Activated CD4-positive, alpha-beta T cell treated with anti-CD3 and anti-CD28 coated beads, Interleukin-2, amount 10 ng/mL, durations not matched to agents 24 days and 14 days (primary cell): Measurements from ENCODE around the gene ADCY3. TPM values are rescaled to one million over a fixed set of nuclear protein-coding genes. Genes with fewer than 3 reads are reported as not detected.

ENCODE experiments used
- DNase-seq: peaks from one replicate; pipeline ENCODE4 v3.0.0; 2022
- H3K27ac Mint-ChIP-seq: one replicate; pipeline ENCODE4 v1.8.0; 2022; ENCODE audit warnings: mild to moderate bottlenecking, mixed read lengths
- H3K27me3 Mint-ChIP-seq: one replicate; pipeline ENCODE4 v1.8.0; 2022; ENCODE audit warnings: mixed read lengths
- H3K36me3 Mint-ChIP-seq: one replicate; pipeline ENCODE4 v1.8.0; 2022; ENCODE audit warnings: low read depth, mild to moderate bottlenecking, mixed read lengths
- H3K4me1 Mint-ChIP-seq: one replicate; pipeline ENCODE4 v1.8.0; 2021; ENCODE audit warnings: mixed read lengths
- H3K4me3 Mint-ChIP-seq: one replicate; pipeline ENCODE4 v1.8.0; 2022; ENCODE audit warnings: mild to moderate bottlenecking, moderate library complexity, mixed read lengths
- H3K9me3 Mint-ChIP-seq: one replicate; pipeline ENCODE4 v1.8.0; 2021; ENCODE audit warnings: mixed read lengths
- intact Hi-C: fragments of 100-400 bp; cut with micrococcal nuclease; formaldehyde crosslinking; loops from one replicate; pipeline ENCODE4 v1.15.1; 2023
- total RNA-seq: library from RNA; stranded (reverse); gene quantifications from 2 replicates; pipeline ENCODE4 v1.2.3, GENCODE V29; 2022

Gene ADCY3
- total RNA-seq, 1 donor from 2014 or later = 108 TPM

DNA sequence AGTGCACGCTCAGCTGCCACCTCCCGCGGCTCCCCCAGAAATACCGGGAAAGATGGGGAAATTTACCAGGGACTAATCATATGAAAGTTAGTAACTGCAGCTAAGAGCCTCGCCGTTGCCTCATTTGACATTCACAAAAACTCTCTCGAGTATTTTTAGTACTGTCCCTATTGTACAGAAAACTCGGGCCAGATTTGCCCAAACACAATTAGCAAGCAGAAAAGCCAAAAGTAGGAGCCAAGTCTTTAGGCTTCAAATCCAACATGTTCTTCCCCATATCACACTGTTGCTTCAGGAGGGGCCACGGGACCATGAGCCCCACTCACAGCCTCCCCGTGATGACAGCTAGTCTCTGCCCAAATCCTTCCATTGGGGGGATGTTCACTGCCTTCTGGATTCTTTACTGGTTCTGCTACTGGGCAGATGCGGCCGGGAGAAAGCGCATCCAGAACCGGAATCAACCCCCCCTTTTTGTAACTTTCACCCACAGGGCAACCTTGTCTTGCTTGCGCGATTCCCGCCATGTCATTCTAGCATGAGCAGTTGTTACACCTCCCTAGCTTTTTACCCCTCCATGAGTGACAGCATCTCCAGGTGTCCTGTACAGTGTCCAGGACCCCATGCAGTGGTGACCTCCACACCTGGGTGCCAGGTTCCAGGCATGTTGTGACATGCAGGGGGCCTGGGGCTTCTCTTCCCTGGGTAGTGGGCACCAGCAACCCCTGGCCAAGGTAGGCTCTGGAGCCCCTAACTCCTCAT is 91.6 kb downstream of the ADCY3 start:
- Mint-ChIP-seq H3K27me3 (no peaks in the 10 kb centered on the region), H3K9me3 (no peaks in the 10 kb centered on the region), H3K36me3 (peaks cover 32% of the 10 kb centered on the region), H3K4me1 (peaks cover 23% of the 10 kb centered on the region), H3K4me3 (no peak overlapping the region), H3K27ac (no peak overlapping the region)
- intact Hi-C loops = loop anchor here (5.0 kb wide), 2 partner anchors 94 to 144 kb away; partner anchors contain the start of genes ADCY3 and DNAJC27
- no peak for DNase-seq

GRCh38 chr2:24827321-24828237 is 92.5 kb downstream of the ADCY3 start:
- H3K9me3 Mint-ChIP-seq = no peaks in the 10 kb centered on the region
- H3K36me3 Mint-ChIP-seq = peaks cover 33% of the 10 kb centered on the region
- intact Hi-C loops = loop anchor here (1.0 to 5.0 kb wide), 9 partner anchors 35 to 417 kb away; partner anchors contain the start of genes ADCY3, CENPO, DNAJC27 and NCOA1
- peak; percentile 92 for DNase-seq
- H3K4me1 Mint-ChIP-seq = peaks cover 23% of the 10 kb centered on the region
- H3K27me3 Mint-ChIP-seq = no peaks in the 10 kb centered on the region
- no peak overlapping the region for H3K4me3 Mint-ChIP-seq
- peak overlapping the region; percentile 93 for H3K27ac Mint-ChIP-seq

DNA sequence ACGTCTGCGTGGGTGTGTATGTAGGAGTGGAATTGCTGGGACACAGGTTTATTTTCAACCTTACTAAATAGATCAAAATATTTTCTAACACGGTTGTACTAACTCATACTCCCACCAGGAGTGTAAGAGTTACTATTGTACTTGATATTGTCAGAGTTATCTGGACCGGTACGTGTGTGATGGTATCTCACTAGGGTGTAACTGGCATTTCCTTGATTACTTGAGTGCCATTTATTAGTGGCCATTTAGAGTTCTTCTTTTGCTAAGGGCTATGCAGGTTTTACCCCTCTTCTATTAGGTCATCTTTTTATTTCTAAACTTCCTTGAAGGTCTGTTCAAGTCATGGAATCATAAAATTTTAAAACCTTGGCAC is 93.3 kb downstream of the ADCY3 start:
- Mint-ChIP-seq H3K27me3 (no peaks in the 10 kb centered on the region), H3K36me3 (peaks cover 41% of the 10 kb centered on the region), H3K4me3 (no peak overlapping the region), H3K9me3 (no peaks in the 10 kb centered on the region), H3K4me1 (peaks cover 23% of the 10 kb centered on the region), H3K27ac (peak overlapping the region; percentile 93)
- intact Hi-C loops = loop anchor here (1.0 to 5.0 kb wide), 9 partner anchors 34 to 416 kb away; partner anchors contain the start of genes ADCY3, CENPO, DNAJC27 and NCOA1
- no peak for DNase-seq

- H3K4me1 Mint-ChIP-seq = peaks cover 23% of the 10 kb centered on the region
- H3K36me3 Mint-ChIP-seq = peaks cover 47% of the 10 kb centered on the region
Observed at GRCh38 chr2:24825883-24826772, 93.9 kb downstream of the ADCY3 start.

GRCh38 chr2:24824966-24825882 is 94.8 kb downstream of the ADCY3 start:
- intact Hi-C loops = loop anchor here (5.0 kb wide), 2 partner anchors 97 to 147 kb away; partner anchors contain the start of genes ADCY3 and DNAJC27
- Mint-ChIP-seq H3K9me3 (no peaks in the 10 kb centered on the region), H3K4me3 (no peak overlapping the region), H3K27me3 (no peaks in the 10 kb centered on the region), H3K36me3 (peaks cover 54% of the 10 kb centered on the region), H3K27ac (peak overlapping the region; percentile 93), H3K4me1 (peaks cover 23% of the 10 kb centered on the region)
- DNase-seq = peak; percentile 75

More at GRCh38 chr2:24825883-24826772, 93.9 kb downstream of the ADCY3 start:
- Mint-ChIP-seq H3K4me3 (peak overlapping the region; percentile 49), H3K27me3 (no peaks in the 10 kb centered on the region), H3K27ac (peak overlapping the region; percentile 93), H3K9me3 (no peaks in the 10 kb centered on the region)
- intact Hi-C loops = loop anchor here (2.0 to 5.0 kb wide), 6 partner anchors 33 to 335 kb away; partner anchors contain the start of genes ADCY3, CENPO, DNAJC27 and NCOA1
- peak; percentile 64 for DNase-seq

DNA sequence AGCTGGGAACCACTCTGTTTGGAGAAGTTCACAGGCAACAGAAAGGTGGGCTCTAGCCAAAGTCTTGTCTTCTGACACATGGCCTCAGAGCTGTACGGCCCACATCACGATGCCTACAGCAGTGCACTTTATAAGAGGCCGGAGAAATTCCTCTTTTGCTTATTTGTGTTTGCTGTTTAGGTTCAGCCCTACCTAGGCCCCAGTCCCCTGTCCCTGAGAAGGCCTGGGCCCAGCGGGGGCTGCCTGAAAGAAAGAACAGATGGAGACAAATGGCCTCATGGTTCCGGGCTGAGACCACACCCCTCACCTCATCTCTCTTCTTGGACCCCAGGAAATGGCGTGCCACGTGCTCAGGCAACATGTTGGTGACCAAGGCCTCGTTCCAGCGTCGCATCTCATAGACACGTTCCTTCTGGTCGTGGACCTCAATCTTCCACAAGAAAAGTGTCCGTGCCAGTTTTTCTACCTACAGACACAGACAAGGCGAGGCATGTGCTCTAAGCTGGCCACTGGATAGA is 95.9 kb downstream of the ADCY3 start:
- Mint-ChIP-seq H3K27ac (no peak overlapping the region), H3K9me3 (no peaks in the 10 kb centered on the region), H3K27me3 (no peaks in the 10 kb centered on the region), H3K4me1 (peaks cover 23% of the 10 kb centered on the region), H3K36me3 (peaks cover 62% of the 10 kb centered on the region), H3K4me3 (no peak overlapping the region)
- intact Hi-C loops = no loop called here
- no peak for DNase-seq

DNA sequence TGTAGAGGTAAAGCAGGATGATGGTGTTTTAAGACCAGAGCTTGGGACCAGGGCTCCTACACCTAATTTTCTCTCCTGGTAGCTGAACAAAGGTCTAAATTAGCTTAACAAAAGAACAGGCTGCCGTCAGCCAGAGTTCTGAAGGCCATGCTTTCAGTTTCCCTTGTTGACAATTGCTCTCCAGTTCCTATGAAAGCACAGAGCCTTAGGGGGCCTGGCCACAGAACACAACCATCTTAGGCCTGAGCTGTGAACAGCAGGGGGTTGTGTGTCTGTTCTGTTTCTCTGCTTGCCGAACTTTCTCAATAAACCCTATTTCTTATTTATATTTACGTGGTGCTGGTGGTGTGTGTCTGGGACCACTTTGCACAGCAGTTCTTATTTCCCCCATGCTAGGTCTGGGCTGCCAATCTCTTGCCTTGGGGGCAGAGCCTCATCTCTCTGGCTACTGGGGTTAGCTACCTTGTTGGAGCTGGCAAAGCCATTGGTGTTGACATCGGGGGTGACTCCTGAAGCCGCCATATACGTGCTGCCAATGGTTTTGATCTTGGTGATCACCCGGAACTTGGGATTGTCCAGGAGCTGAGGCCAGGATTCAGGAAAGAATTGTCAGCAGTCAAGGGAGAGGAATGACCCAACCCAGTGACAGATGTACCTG is 97.9 kb downstream of the ADCY3 start:
- Mint-ChIP-seq H3K4me3 (no peak overlapping the region), H3K9me3 (no peaks in the 10 kb centered on the region), H3K4me1 (peaks cover 18% of the 10 kb centered on the region), H3K27ac (no peak overlapping the region), H3K27me3 (no peaks in the 10 kb centered on the region), H3K36me3 (peaks cover 72% of the 10 kb centered on the region)
- intact Hi-C loops = no loop called here
- DNase-seq = no peak

DNA sequence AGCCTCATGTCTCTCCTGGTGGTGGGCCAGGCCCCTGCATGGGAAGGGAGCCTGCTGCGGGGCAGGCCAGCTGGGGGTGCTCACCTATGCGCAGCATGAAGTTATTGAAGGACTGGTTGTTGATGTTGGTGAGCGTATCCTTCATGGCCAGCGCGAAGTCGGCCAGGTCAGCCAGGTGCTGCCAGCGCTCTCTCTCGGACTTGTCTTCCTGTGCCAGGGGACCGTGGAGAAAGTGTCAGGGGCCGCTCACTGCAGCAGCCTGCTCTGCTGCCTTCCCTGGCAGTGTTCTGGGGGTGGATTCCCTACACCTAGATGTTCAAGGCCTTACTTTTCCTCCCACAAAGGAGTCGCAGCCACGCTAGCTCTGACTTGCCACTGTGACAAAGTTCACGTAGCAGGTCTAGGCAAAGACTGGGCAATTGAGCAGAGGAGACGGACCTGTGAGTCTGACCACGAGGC is 98.6 kb downstream of the ADCY3 start:
- no peak for DNase-seq
- Mint-ChIP-seq H3K36me3 (peaks cover 75% of the 10 kb centered on the region), H3K27me3 (no peaks in the 10 kb centered on the region), H3K27ac (no peak overlapping the region), H3K4me1 (peaks cover 13% of the 10 kb centered on the region), H3K4me3 (no peak overlapping the region), H3K9me3 (no peaks in the 10 kb centered on the region)
- intact Hi-C loops = no loop called here

- Mint-ChIP-seq H3K4me3 (no peak overlapping the region), H3K36me3 (peaks cover 75% of the 10 kb centered on the region), H3K9me3 (no peaks in the 10 kb centered on the region), H3K4me1 (peaks cover 6% of the 10 kb centered on the region), H3K27me3 (no peaks in the 10 kb centered on the region), H3K27ac (peak overlapping the region; percentile 31)
- intact Hi-C loops = no loop called here
- no peak for DNase-seq
Observed at GRCh38 chr2:24820598-24821432, 99.2 kb downstream of the ADCY3 start.

DNA sequence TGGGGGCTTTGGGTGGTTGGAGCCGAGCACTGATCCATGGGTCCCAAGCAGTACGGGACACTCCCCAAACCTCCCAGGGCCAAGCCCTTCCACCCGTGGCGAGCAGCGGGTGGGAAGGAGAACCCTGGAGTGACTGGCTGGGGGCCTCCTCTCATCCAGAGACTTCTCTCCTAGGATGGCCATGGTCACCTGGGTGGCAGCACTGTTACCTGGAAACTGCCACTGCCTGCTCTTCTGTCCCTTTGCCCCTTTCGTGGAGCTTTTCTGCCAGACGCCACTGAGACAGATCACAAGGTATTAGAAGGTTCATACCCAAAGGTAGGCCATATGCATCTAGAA is 99.9 kb downstream of the ADCY3 start:
- intact Hi-C loops = no loop called here
- no peak overlapping the region for H3K27ac Mint-ChIP-seq
- H3K36me3 Mint-ChIP-seq = peaks cover 77% of the 10 kb centered on the region
- H3K27me3 Mint-ChIP-seq = no peaks in the 10 kb centered on the region
- DNase-seq = no peak
- peaks cover 2% of the 10 kb centered on the region for H3K4me1 Mint-ChIP-seq
- H3K4me3 Mint-ChIP-seq = no peak overlapping the region
- no peaks in the 10 kb centered on the region for H3K9me3 Mint-ChIP-seq

- Mint-ChIP-seq H3K4me1 (peaks cover 2% of the 10 kb centered on the region), H3K9me3 (no peaks in the 10 kb centered on the region), H3K4me3 (no peak overlapping the region), H3K27ac (no peak overlapping the region), H3K36me3 (peaks cover 71% of the 10 kb centered on the region), H3K27me3 (no peaks in the 10 kb centered on the region)
- intact Hi-C loops = no loop called here
- no peak for DNase-seq
Observed at GRCh38 chr2:24819442-24820174, 100.4 kb downstream of the ADCY3 start.
